A549 (cell line): ENCODE results near the gene CCNB2. TPM values are rescaled to one million over a fixed set of nuclear protein-coding genes. Genes with fewer than 3 reads are reported as not detected.
"Not testable (repeated sequence)": the region's sequence is repeated elsewhere in the genome, so short reads cannot be mapped to it uniquely, and the experiment has no call there.

Experiments used
- ATAC-seq, 2 experiments: fragments of 200-7000 bp in 1 of 2; fragments of >200 bp in 1 of 2; cut with Nextera tagmentation in 1 of 2; cut with Tn5 transposase in 1 of 2; 3 replicates each; pipeline versions ENCODE4 v1.8.0 to v1.9.1; 2018 to 2020; ENCODE audit warnings: mild to moderate bottlenecking in 1 of 2, moderate library complexity in 1 of 2
- CTCF ChIA-PET: fragments of 300-600 bp; sonication (Branson Sonifier 250); formaldehyde crosslinking; extraction: SDS; loops from one replicate; lab custom pipeline; 2021; ENCODE audit warnings: antibody characterized with exemption, inconsistent platforms; lab: Yijun Ruan, JAX
- POLR2A ChIA-PET: fragments of 350-600 bp; formaldehyde crosslinking; extraction: SDS; loops from one replicate; lab custom pipeline; 2021; ENCODE audit warnings: antibody characterized with exemption, inconsistent platforms; lab: Yijun Ruan, JAX
- DNase-seq, 2 experiments: peaks; one replicate each; pipeline versions ENCODE4 v3.0.0 to v3.0.0-alpha.2; 2011 to 2016; ENCODE audit warnings: low read depth in 1 of 2, low spot score in 1 of 2
- FAIRE-seq: peaks from 2 replicates; lab custom pipeline; 2011; peaks lifted over from hg19 to GRCh38; lab: Jason Lieb, UNC
- H3K27ac ChIP-seq, 2 experiments: fragments of >200 bp; sonication (Bioruptor Twin); formaldehyde crosslinking; 3 replicates each; pipeline ENCODE4 v1.5.1; 2016 to 2017
- H3K4me1 ChIP-seq: fragments of >200 bp; sonication (Bioruptor Twin); formaldehyde crosslinking; 3 replicates; pipeline ENCODE4 v1.6.1; 2016
- H3K4me2 ChIP-seq: fragments of >200 bp; sonication (Bioruptor Twin); formaldehyde crosslinking; 3 replicates; pipeline ENCODE4 v1.6.1; 2016
- H3K4me3 ChIP-seq: fragments of >200 bp; sonication (Bioruptor Twin); formaldehyde crosslinking; 3 replicates; pipeline ENCODE4 v1.5.1; 2016
- H3K9me3 ChIP-seq: fragments of >200 bp; sonication (Bioruptor Twin); formaldehyde crosslinking; 3 replicates; pipeline ENCODE4 v1.6.1; 2016
- CHD2 ChIP-seq: fragments of 150-350 bp; IDR thresholded peaks from 2 replicates; pipeline ENCODE4 v1.6.1; 2014; ENCODE audit warnings: low read length; ENCODE audit not compliant: partially characterized antibody
- EHMT2 ChIP-seq: fragments of 200-600 bp; sonication (generic); IDR thresholded peaks from 2 replicates; pipeline ENCODE4 v1.6.1; 2016; ENCODE audit warnings: antibody characterized with exemption, low read depth, mild to moderate bottlenecking, moderate library complexity
- ESRRA ChIP-seq: fragments of 150-350 bp; IDR thresholded peaks from 2 replicates; pipeline ENCODE4 v1.6.1; 2014; ENCODE audit warnings: mild to moderate bottlenecking, low read length, borderline replicate concordance
- FOSB ChIP-seq: fragments of 250-450 bp; sonication (Bioruptor Pico); IDR thresholded peaks from 2 replicates; pipeline ENCODE4 v1.5.0; 2020; ENCODE audit warnings: mild to moderate bottlenecking, moderate library complexity
- HDAC2 ChIP-seq: fragments of 200-600 bp; sonication (generic); IDR thresholded peaks from 2 replicates; pipeline ENCODE4 v1.6.1; 2016
- HOXA7 ChIP-seq: fragments of 250-450 bp; sonication (Bioruptor Pico); IDR thresholded peaks from 2 replicates; pipeline ENCODE4 v1.5.0; 2020; ENCODE audit warnings: mild to moderate bottlenecking, moderate library complexity
- HOXB13 ChIP-seq: fragments of 250-450 bp; sonication (Bioruptor Pico); IDR thresholded peaks from 2 replicates; pipeline ENCODE4 v1.5.0; 2020; ENCODE audit warnings: low read depth, mild to moderate bottlenecking, moderate library complexity
- HOXB5 ChIP-seq: fragments of 250-450 bp; sonication (Bioruptor Pico); IDR thresholded peaks from 2 replicates; pipeline ENCODE4 v1.5.0; 2020; ENCODE audit warnings: mild to moderate bottlenecking, moderate library complexity
- KDM5A ChIP-seq: fragments of 200-600 bp; sonication (generic); IDR thresholded peaks from 2 replicates; pipeline ENCODE4 v1.6.1; 2016; ENCODE audit warnings: antibody characterized with exemption, mild to moderate bottlenecking
- MAFK ChIP-seq: fragments of 450-650 bp; IDR thresholded peaks from 2 replicates; pipeline ENCODE4 v1.6.1; 2014; ENCODE audit not compliant: partially characterized antibody
- MAZ ChIP-seq: fragments of 150-350 bp; IDR thresholded peaks from 2 replicates; pipeline ENCODE4 v1.6.1; 2014; ENCODE audit warnings: antibody characterized with exemption, low read depth, low read length, borderline replicate concordance
- NR3C1 ChIP-seq: fragments of >200 bp; sonication (Bioruptor Twin); formaldehyde crosslinking; IDR thresholded peaks from 3 replicates; pipeline ENCODE4 v1.6.1; 2017
- POLR2A ChIP-seq: IDR thresholded peaks from 2 replicates; pipeline ENCODE4 v1.6.1; 2012; ENCODE audit warnings: mild to moderate bottlenecking, low read length
- RAD21 ChIP-seq, 2 experiments: fragments of >200 bp in 1 of 2; sonication (Bioruptor Twin) in 1 of 2; formaldehyde crosslinking in 1 of 2; IDR thresholded peaks in 1 of 2; conservative IDR thresholded peaks in 1 of 2; 2 replicates in 1 of 2; 3 replicates in 1 of 2; pipeline ENCODE4 v1.6.1; 2012 to 2018; ENCODE audit warnings: inconsistent platforms in 1 of 2
- RFX5 ChIP-seq: fragments of 450-650 bp; IDR thresholded peaks from 2 replicates; pipeline ENCODE4 v1.7.1; 2014; ENCODE audit warnings: antibody characterized with exemption, mild to moderate bottlenecking, moderate library complexity
- RNF2 ChIP-seq: fragments of 200-600 bp; sonication (generic); IDR thresholded peaks from 2 replicates; pipeline ENCODE4 v1.6.1; 2016; ENCODE audit warnings: low read depth, mild to moderate bottlenecking, antibody characterized with exemption, moderate library complexity, borderline replicate concordance
- SMC3 ChIP-seq: fragments of >200 bp; sonication (Bioruptor Twin); formaldehyde crosslinking; IDR thresholded peaks from 3 replicates; pipeline ENCODE4 v1.6.1; 2018; ENCODE audit warnings: inconsistent platforms
- TP53 ChIP-seq: fragments of 250-450 bp; sonication (Bioruptor Pico); IDR thresholded peaks from 2 replicates; pipeline ENCODE4 v1.5.0; 2021; ENCODE audit warnings: mild to moderate bottlenecking, moderate library complexity
- WGBS: methylation state at CpG from one replicate; pipeline ENCODE4 v1.1.6; 2017; ENCODE audit errors: missing lambda C conversion rate; 5-methylcytosine and 5-hydroxymethylcytosine counted together
- polyA plus RNA-seq, 4 experiments: library from polyadenylated mRNA; depleted of rRNA in 3 of 4; stranded (reverse); fragments of >200 nt; fragmentation: RNase III in 1 of 4; extraction: RNeasy Plus Mini Kit Qiagen cat#74134 plus additional on column Dnase treatment in 1 of 4; gene quantifications; 2 replicates in 3 of 4; 3 replicates in 1 of 4; pipeline ENCODE4 v1.2.3, GENCODE V29; 2011 to 2017
- TF ChIP-seq, protein P1 (sequence below): fragments of >200 bp; sonication (Bioruptor Twin); formaldehyde crosslinking; IDR thresholded peaks from 3 replicates; pipeline ENCODE4 v1.5.1; 2016
- TF ChIP-seq, protein P2 (sequence below): fragments of >200 bp; sonication (Bioruptor Twin); formaldehyde crosslinking; IDR thresholded peaks from 3 replicates; pipeline ENCODE4 v1.6.1; 2016
- TF ChIP-seq, protein P3 (sequence below): IDR thresholded peaks from 2 replicates; pipeline ENCODE4 v1.6.1; 2012
- TF ChIP-seq, protein P4 (sequence below): fragments of >200 bp; sonication (Bioruptor Twin); formaldehyde crosslinking; IDR thresholded peaks from 2 replicates; pipeline ENCODE4 v1.6.1; 2016

Gene CCNB2
- polyA plus RNA-seq, 2 of the 4 experiments (the other 2 are of a cell fraction), result 91.1 to 144 TPM

DNA sequence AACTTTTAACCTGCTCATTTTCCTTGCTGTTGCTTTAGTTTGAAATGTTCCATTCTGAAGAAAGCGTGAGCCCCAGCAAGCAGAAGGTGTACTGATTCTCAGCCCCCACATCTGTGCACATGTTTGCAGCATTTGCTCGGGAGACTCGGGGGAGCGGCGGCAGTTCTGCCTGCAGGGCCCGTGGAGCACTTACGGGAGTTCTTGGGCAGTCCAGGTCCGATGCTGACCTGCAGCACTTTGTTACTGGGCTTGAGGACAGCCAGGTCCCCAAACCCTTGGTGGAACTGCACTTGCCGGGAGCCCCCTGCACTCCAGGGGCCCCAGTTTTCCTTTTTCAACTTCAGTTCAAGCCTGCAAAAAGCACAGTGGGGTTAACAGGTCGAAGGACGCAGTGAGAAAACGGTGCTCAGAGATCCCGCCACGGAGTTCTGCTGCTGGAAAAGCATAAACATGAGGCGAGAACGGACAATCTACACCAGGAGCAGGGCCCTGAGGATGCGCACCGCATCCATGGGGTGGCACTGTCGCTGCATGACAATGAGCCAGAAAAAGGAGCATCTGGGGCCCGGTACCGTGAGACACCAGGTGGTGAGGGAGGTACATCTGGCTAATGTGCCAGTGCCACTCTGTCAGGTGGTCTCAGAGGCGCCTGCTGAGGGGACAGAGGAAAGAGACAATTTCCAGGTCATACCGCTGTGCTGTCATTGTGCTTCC lies 56.1 kb downstream of the CCNB2 start:
- TF ChIP-seq, protein P1, sequence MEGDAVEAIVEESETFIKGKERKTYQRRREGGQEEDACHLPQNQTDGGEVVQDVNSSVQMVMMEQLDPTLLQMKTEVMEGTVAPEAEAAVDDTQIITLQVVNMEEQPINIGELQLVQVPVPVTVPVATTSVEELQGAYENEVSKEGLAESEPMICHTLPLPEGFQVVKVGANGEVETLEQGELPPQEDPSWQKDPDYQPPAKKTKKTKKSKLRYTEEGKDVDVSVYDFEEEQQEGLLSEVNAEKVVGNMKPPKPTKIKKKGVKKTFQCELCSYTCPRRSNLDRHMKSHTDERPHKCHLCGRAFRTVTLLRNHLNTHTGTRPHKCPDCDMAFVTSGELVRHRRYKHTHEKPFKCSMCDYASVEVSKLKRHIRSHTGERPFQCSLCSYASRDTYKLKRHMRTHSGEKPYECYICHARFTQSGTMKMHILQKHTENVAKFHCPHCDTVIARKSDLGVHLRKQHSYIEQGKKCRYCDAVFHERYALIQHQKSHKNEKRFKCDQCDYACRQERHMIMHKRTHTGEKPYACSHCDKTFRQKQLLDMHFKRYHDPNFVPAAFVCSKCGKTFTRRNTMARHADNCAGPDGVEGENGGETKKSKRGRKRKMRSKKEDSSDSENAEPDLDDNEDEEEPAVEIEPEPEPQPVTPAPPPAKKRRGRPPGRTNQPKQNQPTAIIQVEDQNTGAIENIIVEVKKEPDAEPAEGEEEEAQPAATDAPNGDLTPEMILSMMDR, result peak; percentile 62
- TF ChIP-seq, protein P2, sequence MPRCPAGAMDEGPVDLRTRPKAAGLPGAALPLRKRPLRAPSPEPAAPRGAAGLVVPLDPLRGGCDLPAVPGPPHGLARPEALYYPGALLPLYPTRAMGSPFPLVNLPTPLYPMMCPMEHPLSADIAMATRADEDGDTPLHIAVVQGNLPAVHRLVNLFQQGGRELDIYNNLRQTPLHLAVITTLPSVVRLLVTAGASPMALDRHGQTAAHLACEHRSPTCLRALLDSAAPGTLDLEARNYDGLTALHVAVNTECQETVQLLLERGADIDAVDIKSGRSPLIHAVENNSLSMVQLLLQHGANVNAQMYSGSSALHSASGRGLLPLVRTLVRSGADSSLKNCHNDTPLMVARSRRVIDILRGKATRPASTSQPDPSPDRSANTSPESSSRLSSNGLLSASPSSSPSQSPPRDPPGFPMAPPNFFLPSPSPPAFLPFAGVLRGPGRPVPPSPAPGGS, result no peak
- TF ChIP-seq, protein P3, sequence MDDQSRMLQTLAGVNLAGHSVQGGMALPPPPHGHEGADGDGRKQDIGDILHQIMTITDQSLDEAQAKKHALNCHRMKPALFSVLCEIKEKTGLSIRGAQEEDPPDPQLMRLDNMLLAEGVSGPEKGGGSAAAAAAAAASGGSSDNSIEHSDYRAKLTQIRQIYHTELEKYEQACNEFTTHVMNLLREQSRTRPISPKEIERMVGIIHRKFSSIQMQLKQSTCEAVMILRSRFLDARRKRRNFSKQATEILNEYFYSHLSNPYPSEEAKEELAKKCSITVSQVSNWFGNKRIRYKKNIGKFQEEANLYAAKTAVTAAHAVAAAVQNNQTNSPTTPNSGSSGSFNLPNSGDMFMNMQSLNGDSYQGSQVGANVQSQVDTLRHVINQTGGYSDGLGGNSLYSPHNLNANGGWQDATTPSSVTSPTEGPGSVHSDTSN, result no peak
- no peak for TF ChIP-seq FOSB (CRISPR knock-in tag)
- no peak for TF ChIP-seq HOXB5 (CRISPR knock-in tag)
- no peak for TF ChIP-seq HDAC2
- no peak for TF ChIP-seq RFX5
- no peak for TF ChIP-seq ESRRA
- TF ChIP-seq, protein P4, sequence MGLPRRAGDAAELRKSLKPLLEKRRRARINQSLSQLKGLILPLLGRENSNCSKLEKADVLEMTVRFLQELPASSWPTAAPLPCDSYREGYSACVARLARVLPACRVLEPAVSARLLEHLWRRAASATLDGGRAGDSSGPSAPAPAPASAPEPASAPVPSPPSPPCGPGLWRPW, result no peak
- peak; percentile 76 to 87 for TF ChIP-seq RAD21 (conservative IDR thresholded peaks at IDR 0.05 in 1 of 2, IDR thresholded peaks at IDR 0.05 in 1 of 2)
- TF ChIP-seq HOXB13 (CRISPR knock-in tag), result no peak
- no peak for TF ChIP-seq RNF2
- TF ChIP-seq SMC3, result peak; percentile 70
- no peak for TF ChIP-seq NR3C1
- peak; percentile 81 to 84 for ATAC-seq
- ChIA-PET CTCF (interaction anchor here (0.5 to 3.5 kb wide), 13 partner anchors 9 to 356 kb away, joined by 3 to 27 read pairs (median 3); no protein-coding TSS in a partner anchor), POLR2A (no interaction called here)
- no peak for FAIRE-seq
- peak overlapping the region in 1 of 2 experiments; percentile 22; a peak in 1 of 6 replicates for H3K27ac ChIP-seq
- 83% methylated on average over 22 of the region's 23 CpGs for WGBS
- no peaks in the 10 kb centered on the region for H3K9me3 ChIP-seq
- peak; percentile 41 to 59 for DNase-seq
- H3K4me2 ChIP-seq, result no peak overlapping the region
- peaks cover 6% of the 10 kb centered on the region for H3K4me1 ChIP-seq
- no peak overlapping the region for H3K4me3 ChIP-seq

DNA sequence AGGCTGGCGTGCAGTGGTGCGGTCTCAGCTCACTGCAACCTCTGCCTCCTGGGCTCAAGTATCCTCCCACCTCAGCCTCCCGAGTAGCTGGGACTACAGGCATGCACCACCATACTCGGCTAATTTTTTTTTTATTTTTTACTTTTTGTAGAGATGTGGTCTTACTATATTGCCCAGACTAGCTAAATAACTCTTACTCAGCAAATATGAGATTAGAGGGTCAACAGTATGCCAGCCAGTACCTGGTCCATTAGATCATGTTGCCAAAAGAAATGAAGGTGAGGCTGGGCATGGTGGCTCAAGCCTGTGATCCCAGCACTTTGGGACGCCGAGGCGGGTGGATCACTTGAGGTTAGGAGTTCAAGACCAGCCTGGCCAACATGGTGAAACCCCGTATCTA lies 57.1 kb downstream of the CCNB2 start:
- CTCF ChIA-PET, result interaction anchor here (0.5 to 3.5 kb wide), 13 partner anchors 8 to 910 kb away, joined by 3 to 27 read pairs (median 3); no protein-coding TSS in a partner anchor
- DNase-seq, FAIRE-seq, H3K4me3 ChIP-seq, POLR2A ChIA-PET, H3K9me3 ChIP-seq, H3K4me2 ChIP-seq, ATAC-seq: not testable (repeated sequence)
- peak; percentile 94 for TF ChIP-seq MAFK
- peaks cover 14% of the 10 kb centered on the region for H3K4me1 ChIP-seq
- peak overlapping the region in 1 of 2 experiments; percentile 21; a peak in 1 of 6 replicates for H3K27ac ChIP-seq
- 89% methylated on average over 8 of the region's 8 CpGs for WGBS

DNA sequence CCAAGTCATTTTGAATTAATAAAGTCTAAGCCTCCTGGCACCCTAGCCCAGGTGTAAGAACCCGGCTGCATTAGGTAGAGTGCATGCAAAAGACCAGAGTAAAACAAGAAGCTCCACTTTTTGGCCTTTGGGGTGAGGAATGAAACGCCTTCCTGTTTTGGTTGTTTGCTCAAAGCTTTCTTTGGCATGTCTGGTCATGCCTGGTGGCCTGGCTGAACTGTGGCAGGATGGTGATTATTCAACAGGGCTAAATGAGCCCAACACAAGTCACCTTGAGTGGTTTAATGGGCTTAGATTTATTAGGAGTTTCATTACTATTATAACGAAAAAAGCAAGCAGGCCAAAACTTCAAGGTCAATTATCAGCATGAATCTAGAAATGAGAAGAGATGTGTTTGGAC lies 60.8 kb downstream of the CCNB2 start:
- no peak overlapping the region for H3K4me2 ChIP-seq
- peaks cover 42% of the 10 kb centered on the region for H3K4me1 ChIP-seq
- DNase-seq, result no peak

More for the DNA sequence above, 60.8 kb downstream of the CCNB2 start:
- TF ChIP-seq POLR2A (no peak), RFX5 (no peak), RNF2 (no peak), RAD21 (conservative IDR thresholded peaks at IDR 0.05 in 1 of 2, IDR thresholded peaks at IDR 0.05 in 1 of 2) (no peak), HOXA7 (CRISPR knock-in tag) (no peak), TP53 (CRISPR knock-in tag) (no peak), SMC3 (no peak), MAZ (no peak), CHD2 (no peak), EHMT2 (no peak), KDM5A (no peak)
- TF ChIP-seq, protein P1, result no peak
- no peak overlapping the region for H3K4me3 ChIP-seq
- no peak for ATAC-seq
- no peak for FAIRE-seq
- peak overlapping the region; percentile 60 to 71 for H3K27ac ChIP-seq
- POLR2A ChIA-PET, result no interaction called here
- 82% methylated on average over 3 of the region's 3 CpGs for WGBS
- H3K9me3 ChIP-seq, result no peaks in the 10 kb centered on the region
- CTCF ChIA-PET, result interaction anchor here (0.7 to 4.5 kb wide), 10 partner anchors 10 to 363 kb away, joined by 3 to 17 read pairs (median 4); no protein-coding TSS in a partner anchor
